ENCODE results near the gene PCDHB16.
"Not testable (repeated sequence)": the region's sequence is repeated elsewhere in the genome, so short reads cannot be mapped to it uniquely, and the experiment has no call there.

GRCh38 chr5:141215504-141215903 is 33.3 kb downstream of the PCDHB16 start:
- not testable (repeated sequence) for TF ChIP-seq CTCF (IDR thresholded peaks at IDR 0.05; ENCODE audit: poor library complexity, severe bottlenecking); TAF1 (IDR thresholded peaks at IDR 0.05; ENCODE audit: low read depth); RAD21 (conservative IDR thresholded peaks at IDR 0.05); EP300 (conservative IDR thresholded peaks at IDR 0.05; ENCODE audit: poor library complexity, severe bottlenecking); EZH2 (IDR thresholded peaks at IDR 0.05; ENCODE audit: borderline replicate concordance, insufficient read depth, low read length, poor library complexity, severe bottlenecking); POLR2AphosphoS5 (IDR thresholded peaks at IDR 0.05); REST (IDR thresholded peaks at IDR 0.05; ENCODE audit: borderline replicate concordance); MXI1 (conservative IDR thresholded peaks at IDR 0.05; ENCODE audit: poor library complexity, severe bottlenecking)

All from neural cell (in vitro differentiated cells).